ENCODE measurements around the gene AMH. TPM values are rescaled to one million over a fixed set of nuclear protein-coding genes. Genes with fewer than 3 reads are reported as not detected.

Gene AMH
- total and polyA plus RNA-seq, 2 of the 4 experiments (the other 2 are of a cell fraction) = 0.86 TPM; not detected in 1

- peaks cover 45% of the 10 kb centered on the region for H4K20me1 ChIP-seq (ENCODE audit: insufficient read depth, low read length)
- peaks cover 6% of the 10 kb centered on the region for H3K4me1 ChIP-seq (ENCODE audit: control insufficient read depth, insufficient read depth, low read length)
- TF ChIP-seq RAD21 (IDR thresholded peaks at IDR 0.05; ENCODE audit: low read length) = no peak
- TF ChIP-seq POLR2A (IDR thresholded peaks at IDR 0.05; ENCODE audit: low read depth, low read length) = no peak
- TF ChIP-seq SMC3 (IDR thresholded peaks at IDR 0.05; ENCODE audit: low read depth, low read length) = no peak
- TF ChIP-seq BHLHE40 (IDR thresholded peaks at IDR 0.05; ENCODE audit: low read depth, low read length) = no peak
- H3K14ac ChIP-seq (replicated peaks; ENCODE audit: low read depth, low read length) = no peak overlapping the region
- no peak overlapping the region for H3K4ac ChIP-seq (ENCODE audit: low read depth, low read length)
- no peaks in the 10 kb centered on the region for H3K27me3 ChIP-seq (ENCODE audit: control insufficient read depth, insufficient read depth, low read length)
- peaks cover 13% of the 10 kb centered on the region for H3K9me1 ChIP-seq (ENCODE audit: insufficient read depth, low read length)
- CTCF ChIA-PET = no interaction called here
- no peak overlapping the region for H4K91ac ChIP-seq (ENCODE audit: insufficient read depth, low read depth, low read length)
- H3K23ac ChIP-seq (ENCODE audit: low read depth, low read length) = no peak overlapping the region
- no peak overlapping the region for H4K5ac ChIP-seq (ENCODE audit: low read depth, low read length)
- H3K4me3 ChIP-seq (ENCODE audit: insufficient read depth, low read depth, low read length) = no peak overlapping the region
- 98% methylated on average over 7 of the region's 21 CpGs; no CpG with 5 or more reads in 1 of the 2 experiments for WGBS, 2 experiments (ENCODE audit: extremely low coverage in 2 of 2, insufficient read length in 1 of 2)
- peaks cover 20 to 92% of the 10 kb centered on the region in 2 experiments for H3K79me1 ChIP-seq (ENCODE audit: low read depth in 1 of 2, low read length in 2 of 2)
- no peaks in the 10 kb centered on the region for H3K9me3 ChIP-seq (ENCODE audit: control insufficient read depth, insufficient read depth, low read length)
- no peak overlapping the region for H3K27ac ChIP-seq (ENCODE audit: insufficient read depth, low read length)
- DNase-seq = no peak
- no TSS peak for BruUV-seq (replicated peaks)
- POLR2A ChIA-PET (ENCODE audit: unreplicated experiment) = no interaction called here
- H4K8ac ChIP-seq (ENCODE audit: low read depth in 2 of 2, low read length in 2 of 2) = no peak overlapping the region
- peak overlapping the region; percentile 78; the same call in 1 of the 2 replicates for H2AK5ac ChIP-seq (ENCODE audit: low read depth, low read length)
- peaks cover 42% of the 10 kb centered on the region for H3K36me3 ChIP-seq (ENCODE audit: control insufficient read depth, insufficient read depth, low read length)
- no peak overlapping the region for H2BK20ac ChIP-seq (ENCODE audit: low read depth, low read length)
- H3K9ac ChIP-seq (ENCODE audit: low read depth, low read length) = no peak overlapping the region
- in situ Hi-C loops (cut with MboI; ENCODE audit: low sequenced_read_pairs) (no loop called here), intact Hi-C loops (cut with micrococcal nuclease) (no loop called here), dilution Hi-C loops (cut with HindIII; ENCODE audit: low sequenced_read_pairs, unreplicated experiment) (no loop called here)
- no peak overlapping the region for H2BK5ac ChIP-seq (ENCODE audit: low read depth, low read length, poor library complexity, severe bottlenecking)
- no peak overlapping the region for H3K4me2 ChIP-seq (ENCODE audit: low read depth, low read length)
- no peak overlapping the region for H2BK120ac ChIP-seq (ENCODE audit: low read depth, low read length)
- ATAC-seq (ENCODE audit: low read depth) = no peak; the same call in 1 of the 2 replicates
- no peak overlapping the region for H2BK15ac ChIP-seq (ENCODE audit: low read depth, low read length)
- H3K56ac ChIP-seq (ENCODE audit: extremely low read depth, insufficient read depth, low read length) = no peak overlapping the region
- H2AK9ac ChIP-seq (replicated peaks; ENCODE audit: low read depth, low read length, poor library complexity) = no peak overlapping the region
- no peak overlapping the region for H2AFZ ChIP-seq (replicated peaks; ENCODE audit: low read length, poor library complexity)
- no peak overlapping the region for H3K18ac ChIP-seq (ENCODE audit: low read depth, low read length)
Measured at GRCh38 chr19:2201473-2202148, 47.5 kb upstream of the AMH start.

All from IMR-90 (cell line).